Stimulated activated effector memory CD8-positive, alpha-beta T cell treated with anti-CD3 and anti-CD28 coated beads, Interleukin-12 subunit alpha, Interleukin-12 subunit beta, amount 100 ng/mL, for 72 hours (primary cell): ENCODE measurements around the gene XYLT2.
"Not testable (repeated sequence)": the region's sequence is repeated elsewhere in the genome, so short reads cannot be mapped to it uniquely, and the experiment has no call there.

Experiments used
- ATAC-seq: fragments of 150-1000 bp; cut with Tn5 transposase; 2 replicates; pipeline ENCODE4 v1.10.0; 2021
- DNase-seq, 2 donors: peaks; one replicate each; pipeline ENCODE4 v3.0.0; 2021 to 2022; ENCODE audit warnings: low spot score in 2 of 2
- H3K27ac Mint-ChIP-seq: one replicate; pipeline ENCODE4 v1.8.0; 2022; ENCODE audit warnings: mild to moderate bottlenecking, mixed read lengths
- H3K36me3 Mint-ChIP-seq: one replicate; pipeline ENCODE4 v1.8.0; 2022; ENCODE audit warnings: mild to moderate bottlenecking, mixed read lengths
- H3K4me1 Mint-ChIP-seq: one replicate; pipeline ENCODE4 v1.8.0; 2022; ENCODE audit warnings: mixed read lengths
- H3K4me3 Mint-ChIP-seq: one replicate; pipeline ENCODE4 v1.8.0; 2022; ENCODE audit warnings: mild to moderate bottlenecking, mixed read lengths
- H3K9me3 Mint-ChIP-seq: one replicate; pipeline ENCODE4 v1.8.0; 2022; ENCODE audit warnings: mixed read lengths

XYLT2 gene

GRCh38 chr17:50380369-50381259, 34.7 kb downstream of the XYLT2 start:
- H3K4me1 Mint-ChIP-seq, result no peaks in the 10 kb centered on the region
- H3K4me3 Mint-ChIP-seq, result no peak overlapping the region
- H3K9me3 Mint-ChIP-seq, result no peaks in the 10 kb centered on the region
- H3K36me3 Mint-ChIP-seq, result peaks cover 69% of the 10 kb centered on the region
- H3K27ac Mint-ChIP-seq, result no peak overlapping the region
- DNase-seq (no peak), ATAC-seq (no peak)

GRCh38 chr17:50381260-50381815, 35.4 kb downstream of the XYLT2 start:
- peaks cover 76% of the 10 kb centered on the region for H3K36me3 Mint-ChIP-seq
- H3K9me3 Mint-ChIP-seq, result no peaks in the 10 kb centered on the region
- H3K4me3 Mint-ChIP-seq, result no peak overlapping the region
- no peaks in the 10 kb centered on the region for H3K4me1 Mint-ChIP-seq
- ATAC-seq (no peak), DNase-seq (no peak)
- peak overlapping the region; percentile 23 for H3K27ac Mint-ChIP-seq

GRCh38 chr17:50381920-50382319, 36.0 kb downstream of the XYLT2 start:
- Mint-ChIP-seq H3K36me3 (peaks cover 82% of the 10 kb centered on the region), H3K27ac (peak overlapping the region; percentile 23), H3K4me3 (no peak overlapping the region), H3K4me1 (no peaks in the 10 kb centered on the region), H3K9me3 (no peaks in the 10 kb centered on the region)
- DNase-seq (no peak), ATAC-seq (no peak)

- ATAC-seq, result no peak
- Mint-ChIP-seq H3K4me1 (no peaks in the 10 kb centered on the region), H3K9me3 (no peaks in the 10 kb centered on the region), H3K36me3 (peaks cover 91% of the 10 kb centered on the region), H3K4me3 (no peak overlapping the region), H3K27ac (no peak overlapping the region)
- no peak for DNase-seq
These were observed 37.0 kb downstream of the XYLT2 start for GRCh38 chr17:50382931-50383330.

DNA sequence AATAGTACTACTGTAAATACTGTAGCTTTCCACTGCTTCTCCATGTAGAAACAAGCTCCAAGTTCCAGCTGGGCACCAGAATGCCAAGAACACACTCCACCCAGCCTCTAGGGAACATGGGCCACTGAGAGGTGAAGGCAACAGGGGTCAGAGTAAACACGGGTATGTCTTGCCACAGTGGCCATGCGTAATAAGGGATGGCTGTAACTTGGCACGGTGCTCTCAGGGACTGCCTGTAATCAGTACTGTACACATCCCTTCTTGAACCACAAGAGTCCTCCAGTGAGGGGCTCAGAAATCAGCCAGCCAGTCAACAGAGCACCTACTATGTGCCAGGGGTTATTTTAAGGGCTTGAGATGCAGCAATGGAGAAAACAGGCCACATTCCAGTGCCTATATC, 40.6 kb downstream of the XYLT2 start:
- Mint-ChIP-seq H3K4me1 (no peaks in the 10 kb centered on the region), H3K9me3 (no peaks in the 10 kb centered on the region)

DNA sequence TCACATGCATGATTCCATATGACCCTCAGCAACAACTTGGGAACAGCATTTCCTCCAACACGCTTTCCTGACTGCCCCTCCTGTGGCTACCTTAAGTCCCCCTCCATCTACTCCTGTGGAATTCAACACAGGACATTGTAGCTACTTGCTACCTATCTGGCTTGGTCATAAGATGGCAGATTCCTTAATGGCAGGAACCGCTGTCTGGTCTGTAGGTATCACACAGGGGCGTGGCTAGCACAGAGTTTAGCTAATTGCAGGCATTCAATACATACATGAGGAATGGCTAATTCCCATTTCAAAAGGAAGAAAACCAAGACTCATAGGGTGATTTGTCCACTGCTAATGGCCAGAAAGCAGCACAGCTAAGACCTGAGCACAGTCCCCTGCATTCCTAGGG, 42.8 kb downstream of the XYLT2 start:
- DNase-seq, result no peak
- no peaks in the 10 kb centered on the region for H3K9me3 Mint-ChIP-seq
- H3K4me1 Mint-ChIP-seq, result peaks cover 9% of the 10 kb centered on the region
- no peak overlapping the region for H3K27ac Mint-ChIP-seq
- ATAC-seq, result no peak
- H3K36me3 Mint-ChIP-seq, result peaks cover 100% of the 10 kb centered on the region
- no peak overlapping the region for H3K4me3 Mint-ChIP-seq

More for the DNA sequence above, 40.6 kb downstream of the XYLT2 start:
- ATAC-seq, result no peak
- DNase-seq, result no peak
- Mint-ChIP-seq H3K4me3 (no peak overlapping the region), H3K27ac (peak overlapping the region; percentile 48), H3K36me3 (peaks cover 99% of the 10 kb centered on the region)

DNA sequence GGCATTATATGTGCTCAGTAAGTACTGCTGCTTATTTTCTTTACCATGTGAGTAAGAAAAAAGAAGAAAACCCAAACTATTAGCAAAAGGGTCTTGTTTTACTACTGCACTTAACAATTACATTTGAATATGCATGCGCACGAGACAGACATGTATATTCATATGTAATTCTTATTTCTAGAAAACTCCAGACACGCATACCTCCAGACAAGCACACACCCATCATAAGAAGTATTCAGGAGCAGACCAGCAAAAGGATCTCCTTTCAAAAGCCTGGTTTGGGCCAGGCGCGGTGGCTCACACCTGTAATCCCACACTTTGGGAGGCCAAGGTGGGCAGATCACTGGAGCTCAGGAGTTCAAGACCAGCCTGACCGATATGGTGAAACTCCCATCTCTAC, 43.6 kb downstream of the XYLT2 start:
- no peak overlapping the region for H3K4me3 Mint-ChIP-seq
- DNase-seq (no peak), ATAC-seq (no peak)
- peaks cover 100% of the 10 kb centered on the region for H3K36me3 Mint-ChIP-seq
- peaks cover 16% of the 10 kb centered on the region for H3K4me1 Mint-ChIP-seq
- peak overlapping the region; percentile 40 for H3K27ac Mint-ChIP-seq
- H3K9me3 Mint-ChIP-seq, result no peaks in the 10 kb centered on the region

- ATAC-seq, result no peak
- no peak overlapping the region for H3K4me3 Mint-ChIP-seq
- peak overlapping the region; percentile 53 for H3K27ac Mint-ChIP-seq
- peaks cover 85% of the 10 kb centered on the region for H3K36me3 Mint-ChIP-seq
- H3K4me1 Mint-ChIP-seq, result peaks cover 35% of the 10 kb centered on the region
- H3K9me3 Mint-ChIP-seq, result no peaks in the 10 kb centered on the region
- DNase-seq, result no peak
These were observed 46.7 kb downstream of the XYLT2 start for GRCh38 chr17:50392621-50393020.

- Mint-ChIP-seq H3K4me3 (no peak overlapping the region), H3K36me3 (peaks cover 74% of the 10 kb centered on the region), H3K4me1 (peaks cover 40% of the 10 kb centered on the region), H3K9me3 (no peaks in the 10 kb centered on the region), H3K27ac (peak overlapping the region; percentile 53)
- ATAC-seq (no peak), DNase-seq (no peak)
These were observed 47.8 kb downstream of the XYLT2 start for GRCh38 chr17:50393700-50394099.

GRCh38 chr17:50394711-50395110, 48.8 kb downstream of the XYLT2 start:
- no peak for ATAC-seq
- H3K27ac Mint-ChIP-seq, result peak overlapping the region; percentile 94
- no peaks in the 10 kb centered on the region for H3K9me3 Mint-ChIP-seq
- no peak for DNase-seq
- H3K4me3 Mint-ChIP-seq, result peak overlapping the region; percentile 91
- H3K36me3 Mint-ChIP-seq, result peaks cover 64% of the 10 kb centered on the region
- peaks cover 40% of the 10 kb centered on the region for H3K4me1 Mint-ChIP-seq

DNA sequence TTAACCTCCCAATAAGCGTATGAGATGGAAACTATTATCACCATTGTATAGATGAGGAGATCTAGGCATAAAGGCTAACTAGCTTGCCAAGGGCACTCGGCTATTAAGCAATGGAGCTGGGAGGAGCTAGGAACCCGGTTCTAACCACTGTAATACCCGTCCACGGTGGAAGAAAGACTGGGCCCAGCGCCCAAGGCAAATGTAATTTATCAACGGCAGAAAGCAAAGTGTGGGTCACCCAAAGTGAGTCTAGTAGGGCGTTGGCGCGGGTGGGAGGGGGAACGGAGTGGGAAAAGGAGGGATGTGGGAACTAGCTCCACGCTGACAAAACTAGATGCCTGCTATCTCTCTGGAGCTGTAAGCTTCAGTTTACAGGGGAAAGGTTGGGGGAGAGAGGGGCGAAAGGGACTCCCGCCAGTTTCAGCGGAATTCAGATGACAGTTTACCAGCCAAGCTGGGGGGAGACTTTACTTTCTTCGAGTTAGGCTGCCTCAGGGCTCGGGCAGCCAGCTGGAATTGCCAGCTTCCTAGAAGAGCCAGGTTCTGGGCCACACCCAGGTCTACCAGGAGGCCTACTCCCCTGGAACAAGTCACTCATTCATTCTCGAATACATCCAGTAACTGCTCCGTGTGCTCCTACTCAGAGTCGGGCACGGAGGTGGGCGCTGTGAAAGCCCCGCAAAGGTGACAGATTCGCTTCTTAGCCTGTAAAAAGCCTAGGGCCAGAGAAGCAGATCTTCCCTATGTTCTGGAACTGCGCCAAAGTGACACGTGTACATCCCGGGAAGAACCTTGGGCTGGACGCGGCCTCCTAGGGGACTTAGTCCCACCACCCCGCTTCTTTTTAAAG, 50.6 kb downstream of the XYLT2 start:
- Mint-ChIP-seq H3K36me3 (peaks cover 47% of the 10 kb centered on the region), H3K9me3 (no peaks in the 10 kb centered on the region), H3K4me1 (peaks cover 40% of the 10 kb centered on the region), H3K27ac (peak overlapping the region; percentile 94), H3K4me3 (peak overlapping the region; percentile 91)
- ATAC-seq (peak; percentile 59), DNase-seq (peak in 1 of 2 donors; percentile 61)

DNA sequence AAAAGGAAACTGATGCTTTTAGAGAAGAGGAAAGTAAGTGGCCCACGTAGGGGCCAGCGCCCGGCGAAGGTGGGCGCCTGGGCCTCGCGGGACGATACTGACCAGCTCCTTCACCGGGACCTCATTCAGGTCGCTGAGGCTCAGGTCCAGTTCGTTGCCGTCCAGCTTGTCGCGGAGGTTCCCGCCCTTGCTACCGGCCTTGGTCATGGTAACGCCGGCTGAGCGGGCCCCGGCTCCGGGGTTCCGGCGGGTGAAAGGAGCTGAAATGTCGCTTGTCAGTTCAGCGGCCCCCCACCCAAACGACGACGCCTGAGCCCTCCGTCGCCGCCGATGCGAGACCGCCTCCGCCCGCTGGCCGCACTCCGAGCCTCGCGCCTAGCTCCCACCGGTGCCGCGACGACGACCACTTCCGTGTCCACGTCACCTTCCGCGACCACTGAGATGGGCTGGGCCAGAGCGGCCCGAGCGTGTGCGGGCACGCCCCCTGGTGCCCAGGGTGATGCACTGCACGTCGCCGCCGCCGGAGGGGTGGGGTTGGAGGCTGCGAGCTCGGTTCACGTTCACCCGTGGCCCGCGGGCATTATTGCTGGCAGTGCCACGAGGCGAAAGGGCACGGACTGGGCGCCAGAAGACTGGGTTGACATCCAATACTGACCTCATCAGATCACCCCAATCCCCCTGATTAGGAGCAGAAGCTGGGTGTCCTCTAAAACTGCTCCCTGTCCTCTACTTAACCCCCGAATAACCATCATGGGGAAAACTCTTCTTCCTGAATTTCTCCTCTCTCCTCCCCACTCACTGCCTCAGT, 51.4 kb downstream of the XYLT2 start, which contains the start of gene LRRC59:
Gene LRRC59 (minus strand): TSS at position 413 of the 808 bp plus-strand sequence. CDS start 206 bp downstream, at position 207.
- peak; percentile 99 for ATAC-seq
- Mint-ChIP-seq H3K4me1 (peaks cover 40% of the 10 kb centered on the region), H3K27ac (peak within 1 kb of the TSS; percentile 94), H3K36me3 (peaks cover 38% of the 10 kb centered on the region), H3K4me3 (peak within 1 kb of the TSS; percentile 91), H3K9me3 (no peaks in the 10 kb centered on the region)
- peak; percentile 98 to 99 for DNase-seq

DNA sequence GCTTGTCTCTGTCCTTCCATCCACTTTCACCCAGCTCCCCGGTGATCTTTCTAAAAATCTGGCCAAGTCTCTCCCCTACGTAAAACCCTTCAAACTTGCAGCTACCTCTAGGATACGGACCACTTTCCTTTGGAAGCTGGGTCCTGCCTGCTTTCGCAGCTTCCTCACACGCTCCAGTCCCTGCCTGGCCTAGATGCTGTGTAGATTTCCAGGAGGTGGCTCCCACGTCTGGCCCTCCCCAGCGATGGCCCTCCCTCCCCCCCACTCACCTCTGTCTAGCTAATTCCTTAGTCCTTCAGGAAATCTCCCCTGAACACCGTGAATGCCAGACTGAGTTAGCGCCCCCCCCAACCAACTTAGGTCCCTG, 52.0 kb downstream of the XYLT2 start:
- Mint-ChIP-seq H3K27ac (peak overlapping the region; percentile 94), H3K9me3 (no peaks in the 10 kb centered on the region), H3K4me1 (peaks cover 39% of the 10 kb centered on the region), H3K36me3 (peaks cover 32% of the 10 kb centered on the region), H3K4me3 (peak overlapping the region; percentile 91)
- DNase-seq, result no peak
- ATAC-seq, result no peak

DNA sequence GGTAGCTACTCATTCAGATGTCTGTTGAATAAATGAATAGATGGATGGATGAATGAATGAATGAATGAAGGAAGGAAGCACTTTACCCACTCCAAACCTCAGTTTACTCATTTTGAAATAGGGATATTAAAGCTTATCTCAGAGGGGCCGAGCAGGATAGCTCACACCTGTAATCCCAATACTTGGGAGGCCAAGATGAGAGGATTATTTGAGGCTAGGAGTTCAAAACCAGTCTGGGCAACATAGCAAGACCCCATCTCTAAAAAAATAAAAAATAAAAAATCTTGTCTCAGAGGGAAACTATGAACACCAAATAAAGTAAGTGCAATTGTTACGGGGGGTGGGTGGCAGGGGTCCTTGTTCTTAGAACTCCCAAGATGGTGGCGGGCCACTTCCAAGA, 52.7 kb downstream of the XYLT2 start:
- Mint-ChIP-seq H3K36me3 (peaks cover 25% of the 10 kb centered on the region), H3K4me1 (peaks cover 31% of the 10 kb centered on the region)
- H3K27ac Mint-ChIP-seq, H3K9me3 Mint-ChIP-seq, DNase-seq, H3K4me3 Mint-ChIP-seq, ATAC-seq: not testable (repeated sequence)
